Coronary artery (tissue), 2 donors: ENCODE measurements around the gene TBC1D8.

Experiments
- DNase-seq: peaks from one replicate; pipeline ENCODE4 v3.0.0-alpha.2; 2017; ENCODE audit warnings: low spot score
- H3K27ac ChIP-seq, 2 donors: fragments of 200-600 bp; sonication (generic); one replicate each; pipeline ENCODE4 v1.5.1; 2016 to 2019
- H3K4me3 ChIP-seq: fragments of 200-600 bp; sonication (generic); 2 replicates; pipeline ENCODE4 v1.5.1; 2016; ENCODE audit warnings: mild to moderate bottlenecking, moderate library complexity
- CTCF ChIP-seq: fragments of 200-600 bp; sonication (generic); IDR thresholded peaks from one replicate; pipeline ENCODE4 v1.5.1; 2019; ENCODE audit warnings: antibody characterized with exemption

Gene TBC1D8

DNA sequence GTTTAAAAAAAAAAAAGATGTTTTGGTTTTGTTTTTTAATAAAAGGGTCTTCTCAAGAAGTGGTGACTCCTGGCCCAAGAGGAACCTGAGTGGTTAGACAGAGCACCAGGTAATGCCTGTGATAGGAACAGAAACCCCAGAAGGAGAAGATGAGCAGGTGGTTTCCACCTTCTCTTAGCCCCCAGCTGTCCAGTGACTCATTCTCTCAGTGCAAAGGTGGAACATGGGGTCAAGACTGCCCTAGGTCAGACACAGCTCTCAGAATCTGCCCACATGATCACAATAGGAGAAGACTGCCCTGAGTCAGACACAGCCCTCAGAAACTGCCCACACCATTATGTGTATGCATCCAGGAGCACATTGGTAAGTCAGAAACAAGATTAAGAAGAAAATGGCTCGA lies 61.8 kb downstream of the TBC1D8 start:
- H3K27ac ChIP-seq = no peak overlapping the region
- no peak overlapping the region for H3K4me3 ChIP-seq
- TF ChIP-seq CTCF = no peak
- no peak for DNase-seq

DNA sequence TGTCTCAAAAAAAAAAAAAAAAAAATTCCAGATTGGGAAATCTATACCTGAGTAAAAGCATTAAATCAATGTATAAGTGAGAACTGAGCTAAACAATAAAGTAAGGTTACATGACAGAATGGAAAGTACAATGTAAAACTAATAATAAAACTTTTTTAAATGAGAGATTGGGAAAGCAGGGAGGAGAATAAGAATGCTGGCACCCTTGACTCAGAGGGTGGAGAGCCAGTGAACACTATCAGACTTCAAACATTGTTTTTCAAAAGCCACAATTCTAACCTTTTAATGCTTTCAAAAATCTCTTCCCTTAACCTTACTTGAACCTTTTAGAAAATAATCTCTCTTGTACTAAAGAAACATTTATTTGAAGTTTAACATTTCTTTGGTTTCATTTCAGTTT lies 63.5 kb downstream of the TBC1D8 start:
- DNase-seq = no peak
- no peak for TF ChIP-seq CTCF
- H3K4me3 ChIP-seq = no peak overlapping the region
- no peak overlapping the region for H3K27ac ChIP-seq

- DNase-seq = no peak
- no peak for TF ChIP-seq CTCF
- no peak overlapping the region for H3K27ac ChIP-seq
- H3K4me3 ChIP-seq = no peak overlapping the region
Observed at GRCh38 chr2:101083613-101084012, 67.6 kb downstream of the TBC1D8 start.

DNA sequence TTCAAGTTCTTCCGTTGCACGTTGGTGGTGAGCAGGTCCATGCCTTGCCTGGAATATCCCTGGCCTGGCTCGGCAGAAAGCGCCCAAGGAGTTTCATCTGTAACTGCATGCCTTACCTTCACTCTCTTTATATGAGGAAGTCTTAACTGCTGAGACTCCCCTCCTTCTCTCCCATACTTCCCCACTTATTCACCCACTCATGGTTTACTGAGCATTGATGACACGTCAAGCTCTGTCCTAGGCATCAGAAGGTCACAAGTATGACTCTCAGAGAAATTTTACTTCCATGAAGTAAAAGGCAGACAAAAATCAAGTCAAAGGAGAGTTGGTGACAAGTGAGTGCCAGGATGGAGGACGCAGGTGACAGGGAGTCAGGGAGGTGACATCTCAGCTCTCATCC lies 68.2 kb downstream of the TBC1D8 start:
- Histone ChIP-seq H3K27ac (no peak overlapping the region), H3K4me3 (no peak overlapping the region)
- TF ChIP-seq CTCF = no peak
- no peak for DNase-seq

GRCh38 chr2:101081375-101081907 lies 69.7 kb downstream of the TBC1D8 start:
- DNase-seq = no peak
- TF ChIP-seq CTCF = no peak
- Histone ChIP-seq H3K4me3 (no peak overlapping the region), H3K27ac (no peak overlapping the region)

GRCh38 chr2:101080211-101081068 lies 70.7 kb downstream of the TBC1D8 start:
- no peak for TF ChIP-seq CTCF
- no peak for DNase-seq
- H3K27ac ChIP-seq = no peak overlapping the region
- no peak overlapping the region for H3K4me3 ChIP-seq

DNA sequence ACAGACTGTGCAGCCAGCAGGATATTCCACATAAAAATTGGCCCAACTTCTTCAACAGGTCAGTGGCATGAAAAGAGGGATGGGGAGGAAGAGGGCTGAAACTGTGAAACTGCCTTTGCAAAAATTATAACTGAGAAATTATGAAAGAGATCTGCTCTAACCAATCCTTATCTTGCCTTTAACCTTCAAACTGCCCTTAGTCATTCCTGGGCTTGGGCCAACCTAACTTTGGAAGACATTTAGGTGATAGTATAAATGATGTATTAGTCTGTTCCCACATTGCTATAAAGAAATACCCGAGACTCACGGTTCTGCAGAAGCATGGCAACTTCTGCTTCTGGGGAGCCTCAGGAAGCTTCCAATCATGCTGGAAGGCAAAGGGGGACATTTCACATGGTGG lies 74.6 kb downstream of the TBC1D8 start:
- H3K4me3 ChIP-seq = no peak overlapping the region
- no peak for TF ChIP-seq CTCF
- no peak overlapping the region for H3K27ac ChIP-seq
- no peak for DNase-seq
